HEK293T (cell line): ENCODE measurements around the gene PARM1.

ENCODE experiments used
- CTCF ChIA-PET: fragments of 350-600 bp; formaldehyde crosslinking; extraction: SDS; loops from one replicate; lab custom pipeline; 2021; ENCODE audit warnings: antibody characterized with exemption, inconsistent platforms; lab: Yijun Ruan, JAX
- POLR2A ChIA-PET: fragments of 350-600 bp; formaldehyde crosslinking; extraction: SDS; loops from one replicate; lab custom pipeline; 2020; ENCODE audit warnings: antibody characterized with exemption, inconsistent platforms; lab: Yijun Ruan, JAX
- DNase-seq: peaks from one replicate; pipeline ENCODE4 v3.0.0; 2012; ENCODE audit warnings: mixed read lengths; ENCODE audit errors: extremely low spot score
- ARNT ChIP-seq: fragments of 450-650 bp; IDR thresholded peaks from 2 replicates; pipeline ENCODE4 v1.6.1; 2017; ENCODE audit warnings: mild to moderate bottlenecking
- BHLHE40 ChIP-seq: fragments of 450-650 bp; IDR thresholded peaks from 2 replicates; pipeline ENCODE4 v1.6.1; 2016; ENCODE audit warnings: mild to moderate bottlenecking, moderate library complexity, borderline replicate concordance
- CTBP1 ChIP-seq: fragments of 450-650 bp; IDR thresholded peaks from 2 replicates; pipeline ENCODE4 v1.6.1; 2016; ENCODE audit warnings: borderline replicate concordance
- ELF4 ChIP-seq: fragments of 450-650 bp; IDR thresholded peaks from 2 replicates; pipeline ENCODE4 v1.6.1; 2017; ENCODE audit warnings: antibody characterized with exemption
- FOXA1 ChIP-seq: fragments of 450-650 bp; IDR thresholded peaks from 2 replicates; pipeline ENCODE4 v1.6.1; 2016; ENCODE audit warnings: mild to moderate bottlenecking
- FOXK2 ChIP-seq: fragments of 450-650 bp; IDR thresholded peaks from 2 replicates; pipeline ENCODE4 v1.6.1; 2016; ENCODE audit warnings: mild to moderate bottlenecking
- FOXM1 ChIP-seq: fragments of 450-650 bp; IDR thresholded peaks from 2 replicates; pipeline ENCODE4 v1.6.1; 2017; ENCODE audit warnings: mild to moderate bottlenecking, borderline replicate concordance
- HDGF ChIP-seq: fragments of 450-650 bp; IDR thresholded peaks from 2 replicates; pipeline ENCODE4 v1.6.1; 2017; ENCODE audit warnings: antibody characterized with exemption, borderline replicate concordance
- L3MBTL2 ChIP-seq: fragments of 450-650 bp; conservative IDR thresholded peaks from 2 replicates; pipeline ENCODE4 v1.6.1; 2016; ENCODE audit warnings: mild to moderate bottlenecking
- LEF1 ChIP-seq: fragments of 450-650 bp; IDR thresholded peaks from 2 replicates; pipeline ENCODE4 v1.6.1; 2017; ENCODE audit warnings: mild to moderate bottlenecking, borderline replicate concordance
- NFRKB ChIP-seq: fragments of 450-650 bp; IDR thresholded peaks from 2 replicates; pipeline ENCODE4 v1.6.1; 2016; ENCODE audit warnings: mild to moderate bottlenecking, moderate library complexity
- PKNOX1 ChIP-seq: fragments of 450-650 bp; IDR thresholded peaks from 2 replicates; pipeline ENCODE4 v1.6.1; 2016
- SP1 ChIP-seq: fragments of 450-650 bp; IDR thresholded peaks from 2 replicates; pipeline ENCODE4 v1.6.1; 2017
- SUZ12 ChIP-seq: fragments of 450-650 bp; IDR thresholded peaks from 2 replicates; pipeline ENCODE4 v1.6.1; 2016; ENCODE audit warnings: mild to moderate bottlenecking
- TARDBP ChIP-seq: fragments of 450-650 bp; IDR thresholded peaks from 2 replicates; pipeline ENCODE4 v1.6.1; 2016
- ZNF384 ChIP-seq: fragments of 450-650 bp; IDR thresholded peaks from 2 replicates; pipeline ENCODE4 v1.6.1; 2016

PARM1 gene

GRCh38 chr4:74893171-74893570, 39.7 kb upstream of the PARM1 start:
- POLR2A ChIA-PET, result no interaction called here

GRCh38 chr4:74896595-74896994, 36.3 kb upstream of the PARM1 start:
- TF ChIP-seq FOXK2 (no peak), L3MBTL2 (no peak), SP1 (no peak)
- no peak for DNase-seq
- ChIA-PET POLR2A (no interaction called here), CTCF (no interaction called here)

More at GRCh38 chr4:74893171-74893570, 39.7 kb upstream of the PARM1 start:
- CTCF ChIA-PET, result no interaction called here
- no peak for DNase-seq
- TF ChIP-seq SUZ12 (no peak), TARDBP (no peak), FOXM1 (no peak), HDGF (no peak), ELF4 (no peak), ARNT (no peak), CTBP1 (no peak), NFRKB (no peak), BHLHE40 (no peak), LEF1 (no peak), FOXA1 (no peak), FOXK2 (no peak), SP1 (no peak), ZNF384 (no peak), L3MBTL2 (no peak), PKNOX1 (no peak)

GRCh38 chr4:74897386-74897785, 35.5 kb upstream of the PARM1 start:
- no peak for DNase-seq
- TF ChIP-seq FOXA1 (no peak), FOXM1 (no peak), L3MBTL2 (no peak), SUZ12 (no peak), TARDBP (no peak), LEF1 (no peak), CTBP1 (no peak), NFRKB (no peak)
- ChIA-PET CTCF (no interaction called here), POLR2A (no interaction called here)

- POLR2A ChIA-PET, result no interaction called here
- CTCF ChIA-PET, result no interaction called here
- no peak for TF ChIP-seq ELF4
- TF ChIP-seq L3MBTL2, result no peak
- no peak for TF ChIP-seq LEF1
- no peak for TF ChIP-seq ARNT
- TF ChIP-seq CTBP1, result no peak
- no peak for TF ChIP-seq FOXK2
- TF ChIP-seq SUZ12, result no peak
- TF ChIP-seq PKNOX1, result no peak
- TF ChIP-seq HDGF, result no peak
- no peak for DNase-seq
Measured at GRCh38 chr4:74900862-74901261, 32.1 kb upstream of the PARM1 start.

GRCh38 chr4:74904509-74905065, 28.3 kb upstream of the PARM1 start:
- POLR2A ChIA-PET, result no interaction called here
- no peak for TF ChIP-seq TARDBP
- TF ChIP-seq L3MBTL2, result no peak
- no peak for TF ChIP-seq FOXM1
- CTCF ChIA-PET, result no interaction called here
- no peak for DNase-seq

- ChIA-PET POLR2A (no interaction called here), CTCF (no interaction called here)
- no peak for DNase-seq
- TF ChIP-seq ZNF384 (no peak), BHLHE40 (no peak)
Measured at GRCh38 chr4:74906771-74907170, 26.1 kb upstream of the PARM1 start.

GRCh38 chr4:74919783-74920182, 13.1 kb upstream of the PARM1 start:
- TF ChIP-seq ELF4 (no peak), CTBP1 (no peak), BHLHE40 (no peak), FOXM1 (no peak), FOXA1 (no peak), SP1 (no peak), LEF1 (no peak), PKNOX1 (no peak), L3MBTL2 (no peak), ARNT (no peak), TARDBP (no peak)
- POLR2A ChIA-PET, result no interaction called here
- no peak for DNase-seq
- CTCF ChIA-PET, result no interaction called here
